ENCODE results near the gene NEK1.

The NEK1 gene

DNA sequence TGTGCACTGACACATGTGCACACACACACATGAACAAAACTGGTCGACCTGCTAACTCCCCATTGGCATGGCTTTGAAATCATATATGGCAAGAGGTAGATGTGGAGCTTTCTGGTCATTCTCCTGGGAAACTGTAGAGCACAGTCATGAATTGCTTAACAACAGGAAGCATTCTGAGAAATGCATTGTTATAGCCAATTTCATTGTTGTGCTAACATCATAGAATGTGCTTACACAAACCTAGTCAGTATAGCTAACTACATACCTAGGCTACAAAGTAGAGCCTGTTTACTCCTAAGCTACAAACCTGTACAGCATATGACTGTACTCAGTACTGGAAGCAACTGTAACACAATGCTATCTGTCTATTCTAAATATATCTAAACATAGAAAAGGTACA is 207.4 kb downstream of the NEK1 start:
- no peaks in the 10 kb centered on the region for H3K27me3 ChIP-seq
- peaks cover 4% of the 10 kb centered on the region; the same call in 1 of the 2 replicates for H3K36me3 ChIP-seq
- TF ChIP-seq, protein P1, sequence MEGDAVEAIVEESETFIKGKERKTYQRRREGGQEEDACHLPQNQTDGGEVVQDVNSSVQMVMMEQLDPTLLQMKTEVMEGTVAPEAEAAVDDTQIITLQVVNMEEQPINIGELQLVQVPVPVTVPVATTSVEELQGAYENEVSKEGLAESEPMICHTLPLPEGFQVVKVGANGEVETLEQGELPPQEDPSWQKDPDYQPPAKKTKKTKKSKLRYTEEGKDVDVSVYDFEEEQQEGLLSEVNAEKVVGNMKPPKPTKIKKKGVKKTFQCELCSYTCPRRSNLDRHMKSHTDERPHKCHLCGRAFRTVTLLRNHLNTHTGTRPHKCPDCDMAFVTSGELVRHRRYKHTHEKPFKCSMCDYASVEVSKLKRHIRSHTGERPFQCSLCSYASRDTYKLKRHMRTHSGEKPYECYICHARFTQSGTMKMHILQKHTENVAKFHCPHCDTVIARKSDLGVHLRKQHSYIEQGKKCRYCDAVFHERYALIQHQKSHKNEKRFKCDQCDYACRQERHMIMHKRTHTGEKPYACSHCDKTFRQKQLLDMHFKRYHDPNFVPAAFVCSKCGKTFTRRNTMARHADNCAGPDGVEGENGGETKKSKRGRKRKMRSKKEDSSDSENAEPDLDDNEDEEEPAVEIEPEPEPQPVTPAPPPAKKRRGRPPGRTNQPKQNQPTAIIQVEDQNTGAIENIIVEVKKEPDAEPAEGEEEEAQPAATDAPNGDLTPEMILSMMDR (IDR thresholded peaks at IDR 0.05; ENCODE audit: low read depth, low read length) = no peak
- DNase-seq = no peak
- H3K4me3 ChIP-seq (ENCODE audit: low read depth, low read length) = no peak overlapping the region
- H3K4me1 ChIP-seq = no peaks in the 10 kb centered on the region
- no peaks in the 10 kb centered on the region for H3K9me3 ChIP-seq

DNA sequence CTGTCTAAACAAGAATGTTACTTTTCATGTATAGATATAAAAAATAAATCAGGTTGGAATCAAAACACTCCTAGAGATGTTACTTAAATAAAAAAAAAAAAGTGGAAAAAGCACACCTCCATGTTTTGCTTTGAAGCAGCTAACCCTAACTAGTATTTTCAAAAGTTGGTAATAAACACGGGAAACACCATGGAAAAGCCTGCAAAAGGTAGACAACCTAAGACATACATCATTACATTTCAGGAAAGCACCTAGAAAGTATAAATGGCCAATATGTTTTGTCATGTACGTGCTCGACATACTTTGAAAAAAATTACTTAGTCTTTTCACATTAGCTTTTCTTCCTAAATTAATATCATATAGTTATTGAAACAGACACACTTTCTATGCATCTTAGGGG is 211.6 kb downstream of the NEK1 start:
- Histone ChIP-seq H3K36me3 (peaks cover 14% of the 10 kb centered on the region), H3K27me3 (no peaks in the 10 kb centered on the region), H3K4me1 (no peaks in the 10 kb centered on the region), H3K9me3 (no peaks in the 10 kb centered on the region), H3K4me3 (ENCODE audit: low read depth, low read length) (no peak overlapping the region)
- DNase-seq = no peak
- TF ChIP-seq, protein P1 (IDR thresholded peaks at IDR 0.05; ENCODE audit: low read depth, low read length) = no peak

DNA sequence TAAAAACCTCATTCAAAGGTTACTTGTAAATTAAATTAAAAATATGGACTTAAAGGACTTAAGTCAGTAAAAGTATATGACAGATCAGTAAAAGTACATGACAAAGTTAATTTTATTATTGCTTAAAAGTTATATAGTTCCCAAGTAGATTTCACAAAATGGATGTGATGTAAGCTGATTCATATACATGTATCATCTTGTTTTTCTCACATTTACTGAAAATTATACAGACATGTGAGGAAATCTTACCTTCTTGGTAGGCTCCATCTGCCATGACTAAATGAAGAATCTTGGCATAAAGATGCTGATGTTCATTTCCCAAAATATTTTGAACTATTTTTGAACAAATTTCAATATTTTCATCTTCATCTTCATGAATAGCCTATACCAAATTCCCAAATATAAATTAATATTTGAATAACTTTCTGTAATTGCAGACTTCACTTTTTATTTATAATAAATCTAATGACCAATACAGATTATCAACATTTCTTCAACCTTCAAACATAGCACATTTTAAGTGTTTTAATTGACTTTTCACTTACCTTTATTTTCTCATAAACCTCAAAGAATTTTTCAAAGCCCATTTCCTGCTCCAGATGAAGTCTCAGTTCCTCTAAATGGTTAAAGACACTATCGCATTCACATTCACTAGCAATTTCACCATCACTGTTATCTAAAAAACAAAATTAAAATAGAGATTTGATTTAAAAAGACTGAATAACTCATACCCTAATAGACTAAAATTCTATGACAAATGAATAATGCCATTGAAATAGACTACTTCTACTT is 212.2 kb downstream of the NEK1 start:
- Histone ChIP-seq H3K27me3 (no peaks in the 10 kb centered on the region), H3K9me3 (no peaks in the 10 kb centered on the region), H3K4me1 (no peaks in the 10 kb centered on the region), H3K36me3 (peaks cover 14% of the 10 kb centered on the region), H3K4me3 (ENCODE audit: low read depth, low read length) (no peak overlapping the region)
- TF ChIP-seq, protein P1 (IDR thresholded peaks at IDR 0.05; ENCODE audit: low read depth, low read length) = no peak
- DNase-seq = no peak

GRCh38 chr4:169398316-169398715 is 214.1 kb downstream of the NEK1 start:
- TF ChIP-seq, protein P1 (IDR thresholded peaks at IDR 0.05; ENCODE audit: low read depth, low read length) = no peak
- H3K9me3 ChIP-seq = no peaks in the 10 kb centered on the region
- no peak overlapping the region for H3K4me3 ChIP-seq (ENCODE audit: low read depth, low read length)
- no peak for DNase-seq
- peaks cover 14% of the 10 kb centered on the region for H3K36me3 ChIP-seq
- H3K27me3 ChIP-seq = no peaks in the 10 kb centered on the region
- H3K4me1 ChIP-seq = no peaks in the 10 kb centered on the region

DNA sequence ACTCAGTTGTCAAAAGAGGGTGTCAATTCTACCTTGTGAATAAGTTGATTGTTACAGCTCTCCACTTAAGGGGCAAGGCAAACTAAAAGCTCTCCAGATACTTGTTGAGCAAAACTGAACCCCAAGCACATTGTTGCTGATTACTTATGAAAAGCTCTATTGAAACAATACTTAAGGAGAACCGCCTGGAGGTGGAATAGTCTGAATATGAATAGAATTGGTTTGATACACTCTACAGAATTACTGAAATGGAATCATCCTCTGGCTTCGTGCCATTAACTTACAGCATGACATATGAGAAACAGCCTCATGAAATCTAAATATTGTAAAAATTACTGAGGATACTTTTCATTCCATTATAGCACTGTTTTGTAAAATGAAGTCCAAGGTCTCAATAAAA is 214.6 kb downstream of the NEK1 start:
- Histone ChIP-seq H3K9me3 (no peaks in the 10 kb centered on the region), H3K4me3 (ENCODE audit: low read depth, low read length) (no peak overlapping the region), H3K27me3 (no peaks in the 10 kb centered on the region), H3K36me3 (peaks cover 14% of the 10 kb centered on the region), H3K4me1 (no peaks in the 10 kb centered on the region)
- TF ChIP-seq, protein P1 (IDR thresholded peaks at IDR 0.05; ENCODE audit: low read depth, low read length) = no peak
- no peak for DNase-seq

- Histone ChIP-seq H3K9me3 (no peaks in the 10 kb centered on the region), H3K36me3 (no peaks in the 10 kb centered on the region), H3K27me3 (no peaks in the 10 kb centered on the region), H3K4me1 (no peaks in the 10 kb centered on the region), H3K4me3 (ENCODE audit: low read depth, low read length) (no peak overlapping the region)
- DNase-seq = no peak
- TF ChIP-seq, protein P1 (IDR thresholded peaks at IDR 0.05; ENCODE audit: low read depth, low read length) = no peak
Observed at GRCh38 chr4:169385376-169385775, 227.0 kb downstream of the NEK1 start.

Data from BE2C (cell line).